MM.1S (cell line): ENCODE measurements around the gene UBE2Q2.

ENCODE experiments used
- EZH2 ChIP-seq: fragments of 300-600 bp; sonication (generic); optimal IDR thresholded peaks from 2 replicates; pipeline ENCODE3; 2017; ENCODE audit warnings: low read depth, mild to moderate bottlenecking, antibody characterized with exemption, low read length, mixed read lengths
- TF ChIP-seq, protein P1 (sequence below): fragments of 300-600 bp; sonication (generic); IDR thresholded peaks from 2 replicates; pipeline ENCODE4 v1.5.1; 2016; ENCODE audit warnings: antibody characterized with exemption, low read length, mixed read lengths

DNA sequence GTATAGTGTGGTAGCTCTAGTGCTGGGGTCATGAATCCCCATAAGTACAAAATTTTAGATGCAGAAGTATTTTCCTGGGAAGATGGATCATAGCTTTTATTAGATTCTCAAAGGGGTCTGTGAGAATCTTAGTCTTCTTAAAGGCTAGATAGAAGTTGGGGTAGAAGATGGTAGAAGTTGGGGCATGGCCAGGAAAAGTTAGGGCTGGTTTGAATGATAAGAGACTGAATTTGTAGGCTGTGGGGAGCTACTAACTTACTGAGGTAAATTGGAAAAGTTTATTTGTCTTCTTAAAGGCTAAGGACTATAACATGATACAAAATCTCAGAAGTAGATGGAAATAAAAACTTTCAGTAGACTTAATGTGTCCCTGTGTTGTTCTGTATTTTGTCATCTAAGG is 1.6 kb upstream of the UBE2Q2 start:
- TF ChIP-seq, protein P1, sequence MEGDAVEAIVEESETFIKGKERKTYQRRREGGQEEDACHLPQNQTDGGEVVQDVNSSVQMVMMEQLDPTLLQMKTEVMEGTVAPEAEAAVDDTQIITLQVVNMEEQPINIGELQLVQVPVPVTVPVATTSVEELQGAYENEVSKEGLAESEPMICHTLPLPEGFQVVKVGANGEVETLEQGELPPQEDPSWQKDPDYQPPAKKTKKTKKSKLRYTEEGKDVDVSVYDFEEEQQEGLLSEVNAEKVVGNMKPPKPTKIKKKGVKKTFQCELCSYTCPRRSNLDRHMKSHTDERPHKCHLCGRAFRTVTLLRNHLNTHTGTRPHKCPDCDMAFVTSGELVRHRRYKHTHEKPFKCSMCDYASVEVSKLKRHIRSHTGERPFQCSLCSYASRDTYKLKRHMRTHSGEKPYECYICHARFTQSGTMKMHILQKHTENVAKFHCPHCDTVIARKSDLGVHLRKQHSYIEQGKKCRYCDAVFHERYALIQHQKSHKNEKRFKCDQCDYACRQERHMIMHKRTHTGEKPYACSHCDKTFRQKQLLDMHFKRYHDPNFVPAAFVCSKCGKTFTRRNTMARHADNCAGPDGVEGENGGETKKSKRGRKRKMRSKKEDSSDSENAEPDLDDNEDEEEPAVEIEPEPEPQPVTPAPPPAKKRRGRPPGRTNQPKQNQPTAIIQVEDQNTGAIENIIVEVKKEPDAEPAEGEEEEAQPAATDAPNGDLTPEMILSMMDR = no peak
- TF ChIP-seq EZH2 = no peak
